H9 (cell line): ENCODE data around the gene MED31. TPM values are rescaled to one million over a fixed set of nuclear protein-coding genes. Genes with fewer than 3 reads are reported as not detected.

ENCODE experiments used
- DNase-seq: peaks from one replicate; pipeline ENCODE4 v3.0.0-alpha.2; 2017
- H2AFZ ChIP-seq: one replicate; pipeline ENCODE4 v1.6.1; 2013; ENCODE audit warnings: mild to moderate bottlenecking, low read length, control low read depth, moderate library complexity
- H2AK5ac ChIP-seq: 2 replicates; pipeline ENCODE4 v1.6.1; 2013; ENCODE audit warnings: low read length, control low read depth, mixed read lengths; ENCODE audit not compliant: insufficient read length
- H2BK120ac ChIP-seq: one replicate; pipeline ENCODE4 v1.6.1; 2013; ENCODE audit warnings: low read depth, mild to moderate bottlenecking, low read length, control low read depth, inconsistent platforms; ENCODE audit not compliant: poor library complexity, severe bottlenecking
- H2BK12ac ChIP-seq: 2 replicates; pipeline ENCODE4 v1.6.1; 2013; ENCODE audit warnings: low read length, control low read depth, mixed read lengths, low read depth; ENCODE audit not compliant: insufficient read length
- H2BK15ac ChIP-seq: 2 replicates; pipeline ENCODE4 v1.6.1; 2013; ENCODE audit warnings: low read depth, low read length, control low read depth
- H2BK20ac ChIP-seq: one replicate; pipeline ENCODE4 v1.6.1; 2013; ENCODE audit warnings: low read depth, mild to moderate bottlenecking, low read length, control low read depth, inconsistent platforms; ENCODE audit not compliant: poor library complexity, severe bottlenecking
- H2BK5ac ChIP-seq: 2 replicates; pipeline ENCODE4 v1.6.1; 2013; ENCODE audit warnings: low read length, control low read depth, mixed read lengths; ENCODE audit not compliant: insufficient read length
- H3K14ac ChIP-seq: 2 replicates; pipeline ENCODE4 v1.6.1; 2013; ENCODE audit warnings: low read length, control low read depth; ENCODE audit not compliant: insufficient read depth
- H3K18ac ChIP-seq: 2 replicates; pipeline ENCODE4 v1.6.1; 2013; ENCODE audit warnings: low read depth, mild to moderate bottlenecking, mixed read lengths, low read length, control low read depth; ENCODE audit not compliant: insufficient read length
- H3K23ac ChIP-seq: 2 replicates; pipeline ENCODE4 v1.6.1; 2013; ENCODE audit warnings: low read length, control low read depth, mixed read lengths, low read depth; ENCODE audit not compliant: insufficient read length
- H3K23me2 ChIP-seq: 2 replicates; pipeline ENCODE4 v1.6.1; 2013; ENCODE audit warnings: low read depth, mild to moderate bottlenecking, mixed read lengths, low read length, control low read depth; ENCODE audit not compliant: insufficient read length, poor library complexity, severe bottlenecking
- H3K27ac ChIP-seq: 2 replicates; pipeline ENCODE4 v1.5.1; 2013; ENCODE audit warnings: low read length, control low read depth, mixed read lengths, low read depth; ENCODE audit not compliant: insufficient read length
- H3K27me3 ChIP-seq: 2 replicates; pipeline ENCODE4 v1.6.1; 2013; ENCODE audit warnings: low read length, control low read depth, inconsistent platforms; ENCODE audit not compliant: insufficient read depth
- H3K4ac ChIP-seq: 2 replicates; pipeline ENCODE4 v1.6.1; 2013; ENCODE audit warnings: low read depth, mild to moderate bottlenecking, control low read depth, inconsistent platforms, low read length, moderate library complexity
- H3K4me1 ChIP-seq: 2 replicates; pipeline ENCODE4 v1.6.1; 2013; ENCODE audit warnings: low read length, control low read depth, inconsistent platforms; ENCODE audit not compliant: insufficient read depth
- H3K4me2 ChIP-seq: 2 replicates; pipeline ENCODE4 v1.6.1; 2013; ENCODE audit warnings: low read length, control low read depth, mixed read lengths; ENCODE audit not compliant: insufficient read length, insufficient read depth
- H3K56ac ChIP-seq: 2 replicates; pipeline ENCODE4 v1.6.1; 2013; ENCODE audit warnings: low read depth, mild to moderate bottlenecking, mixed read lengths, low read length, control low read depth; ENCODE audit not compliant: insufficient read length
- H3K79me1 ChIP-seq: 2 replicates; pipeline ENCODE4 v1.6.1; 2013; ENCODE audit warnings: low read depth, mild to moderate bottlenecking, moderate library complexity, low read length, control low read depth, inconsistent platforms; ENCODE audit not compliant: insufficient read depth, poor library complexity, severe bottlenecking
- H3K79me2 ChIP-seq: 2 replicates; pipeline ENCODE4 v1.6.1; 2013; ENCODE audit warnings: low read length, control low read depth, inconsistent platforms; ENCODE audit not compliant: insufficient read depth
- H3K9ac ChIP-seq: 2 replicates; pipeline ENCODE4 v1.6.1; 2013; ENCODE audit warnings: low read length, control low read depth, mixed read lengths; ENCODE audit not compliant: insufficient read length; ENCODE audit errors: extremely low read depth
- H3K9me3 ChIP-seq: one replicate; pipeline ENCODE4 v1.6.1; 2013; ENCODE audit warnings: low read depth, low read length, inconsistent platforms; ENCODE audit not compliant: control insufficient read depth
- H3T11ph ChIP-seq: one replicate; pipeline ENCODE4 v1.6.1; 2013; ENCODE audit warnings: mild to moderate bottlenecking, low read length, control low read depth, inconsistent platforms
- H4K20me1 ChIP-seq: one replicate; pipeline ENCODE4 v1.6.1; 2013; ENCODE audit not compliant: control insufficient read depth, insufficient read length, insufficient read depth
- H4K5ac ChIP-seq: 2 replicates; pipeline ENCODE4 v1.6.1; 2013; ENCODE audit warnings: low read depth, mild to moderate bottlenecking, mixed read lengths, low read length, control low read depth; ENCODE audit not compliant: insufficient read length
- H4K8ac ChIP-seq: replicated peaks from 2 replicates; pipeline ENCODE4 v1.6.1; 2013; ENCODE audit warnings: low read length, control low read depth, mixed read lengths, low read depth; ENCODE audit not compliant: insufficient read length
- H4K91ac ChIP-seq: 2 replicates; pipeline ENCODE4 v1.6.1; 2013; ENCODE audit warnings: low read depth, mild to moderate bottlenecking, moderate library complexity, mixed read lengths, low read length, control low read depth; ENCODE audit not compliant: insufficient read length
- H3K27ac Mint-ChIP-seq, 3 experiments: 2 replicates in 2 of 3; 3 replicates in 1 of 3; pipeline ENCODE4 v1.8.0; 2020 to 2021; ENCODE audit warnings: mixed read lengths in 3 of 3, mild to moderate bottlenecking in 1 of 3, moderate library complexity in 1 of 3
- H3K27me3 Mint-ChIP-seq: 2 replicates; pipeline ENCODE4 v1.8.0; 2021; ENCODE audit warnings: low read depth, mild to moderate bottlenecking, moderate library complexity, mixed read lengths
- H3K36me3 Mint-ChIP-seq, 3 experiments: 2 replicates in 2 of 3; 3 replicates in 1 of 3; pipeline ENCODE4 v1.8.0; 2020 to 2021; ENCODE audit warnings: low read depth in 3 of 3, mixed read lengths in 3 of 3; ENCODE audit not compliant: insufficient read depth in 1 of 3
- H3K4me1 Mint-ChIP-seq, 2 experiments: 2 replicates each; pipeline ENCODE4 v1.8.0; 2020; ENCODE audit warnings: mixed read lengths in 2 of 2
- H3K4me3 Mint-ChIP-seq, 2 experiments: 2 replicates in 1 of 2; 3 replicates in 1 of 2; pipeline ENCODE4 v1.8.0; 2020 to 2021; ENCODE audit warnings: mild to moderate bottlenecking in 2 of 2, mixed read lengths in 2 of 2, moderate library complexity in 1 of 2
- H3K9me3 Mint-ChIP-seq, 2 experiments: 2 replicates in 1 of 2; 3 replicates in 1 of 2; pipeline ENCODE4 v1.8.0; 2020; ENCODE audit warnings: mild to moderate bottlenecking in 2 of 2, mixed read lengths in 2 of 2, moderate library complexity in 1 of 2
- CTCF ChIP-seq: fragments of 200-600 bp; sonication (generic); conservative IDR thresholded peaks from 3 replicates; pipeline ENCODE4 v1.8.0; 2021; ENCODE audit warnings: antibody characterized with exemption, mild to moderate bottlenecking
- WGBS: extraction: QIAGEN DNeasy Blood & Tissue Kit; methylation state at CpG from one replicate; pipeline ENCODE4 v1.1.7; 2013; ENCODE audit warnings: missing lambda C conversion rate, low lambda C conversion rate, mixed read lengths; ENCODE audit not compliant: insufficient read length; ENCODE audit errors: extremely low coverage; 5-methylcytosine and 5-hydroxymethylcytosine counted together
- total RNA-seq: library from RNA; stranded (reverse); gene quantifications from 2 replicates; pipeline ENCODE4 v1.2.1, GENCODE V29; 2021

Gene MED31
- total RNA-seq, 1 experiment from 2014 or later = 11.8 TPM

DNA sequence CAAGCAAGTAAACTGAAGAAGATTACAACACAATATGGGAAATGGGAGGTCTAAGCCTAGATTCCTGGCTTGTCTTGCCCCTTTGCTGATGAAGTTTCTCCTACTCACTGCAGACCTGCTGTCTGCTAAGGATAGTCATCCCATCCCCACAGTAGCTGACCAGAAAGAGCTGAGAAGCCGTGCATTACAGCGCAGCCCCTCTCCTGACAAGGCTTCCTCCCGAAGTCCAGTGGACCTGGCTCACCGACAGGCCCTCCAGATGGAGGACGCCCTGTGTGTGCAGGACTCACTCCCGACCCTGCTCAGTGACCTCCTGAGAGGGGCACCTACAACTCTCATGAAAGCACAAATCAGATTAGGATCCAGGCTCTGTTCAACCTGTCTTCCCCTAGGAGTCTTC lies 46.3 kb downstream of the MED31 start:
- H4K5ac ChIP-seq = no peak overlapping the region
- H3K4me2 ChIP-seq = no peak overlapping the region
- no peak overlapping the region for H4K91ac ChIP-seq
- TF ChIP-seq CTCF = no peak
- Mint-ChIP-seq H3K27ac (no peak overlapping the region), H3K9me3 (no peaks in the 10 kb centered on the region), H3K4me1 (no peaks in the 10 kb centered on the region), H3K4me3 (no peak overlapping the region), H3K27me3 (no peaks in the 10 kb centered on the region), H3K36me3 (peaks cover 10 to 86% (median 43%) of the 10 kb centered on the region in 3 experiments)
- H3K79me2 ChIP-seq = no peaks in the 10 kb centered on the region
- no peaks in the 10 kb centered on the region for H3K9me3 ChIP-seq
- no peak overlapping the region for H2AFZ ChIP-seq
- H2BK20ac ChIP-seq = no peak overlapping the region
- no peaks in the 10 kb centered on the region for H3K4me1 ChIP-seq
- H2BK12ac ChIP-seq = no peak overlapping the region
- no peak overlapping the region for H3K23ac ChIP-seq
- no peak overlapping the region for H3K4ac ChIP-seq
- whole genome bisulfite sequencing = no CpG with 5 or more reads among the region's 6 CpGs
- H4K20me1 ChIP-seq = no peaks in the 10 kb centered on the region
- H3K14ac ChIP-seq = no peak overlapping the region
- H3K27me3 ChIP-seq = no peaks in the 10 kb centered on the region
- DNase-seq = no peak
- no peak overlapping the region for H3K27ac ChIP-seq
- no peak overlapping the region for H4K8ac ChIP-seq
- no peak overlapping the region for H2BK120ac ChIP-seq
- H3T11ph ChIP-seq = no peak overlapping the region
- H3K18ac ChIP-seq = no peak overlapping the region
- no peak overlapping the region for H3K9ac ChIP-seq
- H3K56ac ChIP-seq = no peak overlapping the region
- no peak overlapping the region for H2BK5ac ChIP-seq
- H3K79me1 ChIP-seq = no peaks in the 10 kb centered on the region
- no peak overlapping the region for H2AK5ac ChIP-seq
- no peak overlapping the region for H2BK15ac ChIP-seq
- H3K23me2 ChIP-seq = no peaks in the 10 kb centered on the region
